Measurements from ENCODE around the gene LRRC41.

- no peak for TF ChIP-seq MEF2A (IDR thresholded peaks at IDR 0.05; ENCODE audit: borderline replicate concordance, low read depth)
- no peak for TF ChIP-seq EP300 (IDR thresholded peaks at IDR 0.05; ENCODE audit: borderline replicate concordance in 1 of 2, low read depth in 1 of 2, low read length in 1 of 2)
- no peak for TF ChIP-seq CTCF (IDR thresholded peaks at IDR 0.05)
- no peak for TF ChIP-seq TAF1 (IDR thresholded peaks at IDR 0.05; ENCODE audit: borderline replicate concordance, low read depth, low read length)
- no peak for TF ChIP-seq EZH2phosphoT487 (IDR thresholded peaks at IDR 0.05; ENCODE audit: borderline replicate concordance, low read depth)
- no peak for TF ChIP-seq FOSL2 (IDR thresholded peaks at IDR 0.05; ENCODE audit: borderline replicate concordance, low read depth)
- no peak for TF ChIP-seq MAX (IDR thresholded peaks at IDR 0.05; ENCODE audit: low read depth)
- TF ChIP-seq CHD2 (IDR thresholded peaks at IDR 0.05; ENCODE audit: low read length, partially characterized antibody) = no peak
Measured at GRCh38 chr1:46284597-46285564, 18.5 kb downstream of the LRRC41 start.

All from SK-N-SH (cell line).